ENCODE data around the gene EME2. TPM values are rescaled to one million over a fixed set of nuclear protein-coding genes. Genes with fewer than 3 reads are reported as not detected.

EME2 gene
- total RNA-seq, 1 donor from 2014 or later, result 41.5 TPM

DNA sequence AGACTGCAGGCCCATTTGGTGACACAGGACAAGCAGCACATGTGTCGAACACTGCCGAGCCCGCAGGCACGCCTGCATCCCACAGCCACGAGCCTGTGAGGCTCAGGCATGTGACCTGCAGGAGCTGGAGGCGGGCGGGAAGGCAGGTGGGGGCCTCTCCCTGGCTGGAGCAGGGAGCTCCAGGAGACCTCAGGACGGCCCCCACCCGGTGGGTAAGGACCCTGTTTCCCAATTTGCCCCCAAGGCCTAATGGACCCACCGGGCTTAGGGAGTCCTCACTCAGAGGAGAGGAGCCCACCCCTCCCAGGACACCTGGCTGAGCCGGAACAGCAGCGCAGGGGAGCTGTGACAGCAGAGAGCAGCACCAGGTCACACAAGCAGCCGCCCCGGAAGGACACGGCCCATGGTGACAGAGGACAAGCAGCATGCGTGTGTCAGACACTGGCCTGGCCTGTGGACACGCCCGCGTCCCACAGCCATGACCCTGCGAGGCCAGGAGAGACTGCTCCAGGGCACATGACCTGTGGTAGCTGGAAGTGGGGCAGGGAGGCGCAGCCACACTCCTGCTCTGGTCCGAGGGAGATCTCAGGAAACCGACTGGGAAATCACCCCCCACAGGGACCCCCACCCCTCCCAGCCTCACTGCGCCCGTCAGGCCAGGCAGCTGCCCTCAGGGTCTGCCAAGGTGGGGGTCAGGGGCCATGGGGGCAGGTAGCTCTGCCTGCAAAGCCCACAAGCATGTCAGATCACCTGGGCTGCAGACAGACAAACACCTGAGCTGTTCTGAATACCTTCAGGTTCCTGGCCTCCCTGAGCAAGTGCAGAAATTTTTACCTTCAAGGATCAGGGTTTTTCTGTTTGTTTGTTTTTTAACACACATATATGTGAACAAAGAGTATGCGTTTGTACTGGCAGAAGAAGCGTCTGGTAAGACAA lies 7.4 kb downstream of the EME2 start:
- no peaks in the 10 kb centered on the region for H3K9me3 Mint-ChIP-seq

DNA sequence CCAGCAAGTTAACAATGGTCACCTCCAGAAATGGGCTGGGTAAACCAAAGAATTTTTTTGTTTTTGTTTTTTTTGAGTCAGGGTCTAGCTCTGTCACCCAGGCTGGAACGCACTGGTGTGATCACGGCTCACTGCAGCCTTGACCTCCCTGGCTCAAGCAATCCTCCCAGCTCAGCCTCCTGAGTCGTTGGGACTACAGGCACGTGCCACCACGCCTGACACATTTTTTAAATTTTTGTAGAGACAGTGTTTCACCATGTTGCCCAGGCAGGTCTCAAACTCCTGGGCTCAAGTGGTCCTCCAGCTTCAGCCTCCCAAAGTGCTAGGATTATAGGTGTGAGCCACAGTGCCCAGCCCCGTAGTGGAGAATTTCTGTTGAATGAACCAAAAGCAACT lies 8.1 kb downstream of the EME2 start:
- TF ChIP-seq, protein P1, sequence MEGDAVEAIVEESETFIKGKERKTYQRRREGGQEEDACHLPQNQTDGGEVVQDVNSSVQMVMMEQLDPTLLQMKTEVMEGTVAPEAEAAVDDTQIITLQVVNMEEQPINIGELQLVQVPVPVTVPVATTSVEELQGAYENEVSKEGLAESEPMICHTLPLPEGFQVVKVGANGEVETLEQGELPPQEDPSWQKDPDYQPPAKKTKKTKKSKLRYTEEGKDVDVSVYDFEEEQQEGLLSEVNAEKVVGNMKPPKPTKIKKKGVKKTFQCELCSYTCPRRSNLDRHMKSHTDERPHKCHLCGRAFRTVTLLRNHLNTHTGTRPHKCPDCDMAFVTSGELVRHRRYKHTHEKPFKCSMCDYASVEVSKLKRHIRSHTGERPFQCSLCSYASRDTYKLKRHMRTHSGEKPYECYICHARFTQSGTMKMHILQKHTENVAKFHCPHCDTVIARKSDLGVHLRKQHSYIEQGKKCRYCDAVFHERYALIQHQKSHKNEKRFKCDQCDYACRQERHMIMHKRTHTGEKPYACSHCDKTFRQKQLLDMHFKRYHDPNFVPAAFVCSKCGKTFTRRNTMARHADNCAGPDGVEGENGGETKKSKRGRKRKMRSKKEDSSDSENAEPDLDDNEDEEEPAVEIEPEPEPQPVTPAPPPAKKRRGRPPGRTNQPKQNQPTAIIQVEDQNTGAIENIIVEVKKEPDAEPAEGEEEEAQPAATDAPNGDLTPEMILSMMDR (IDR thresholded peaks at IDR 0.05; ENCODE audit: unreplicated experiment), result no peak

More for the DNA sequence above, 7.4 kb downstream of the EME2 start:
- TF ChIP-seq, protein P1 (IDR thresholded peaks at IDR 0.05; ENCODE audit: unreplicated experiment), result no peak
- no peak for DNase-seq (ENCODE audit: low spot score in 2 of 2, unreplicated experiment in 2 of 2)
- Mint-ChIP-seq H3K4me1 (peaks cover 17% of the 10 kb centered on the region), H3K27me3 (ENCODE audit: low read depth) (no peaks in the 10 kb centered on the region), H3K27ac (peak overlapping the region; percentile 47), H3K36me3 (no peaks in the 10 kb centered on the region), H3K4me3 (peak overlapping the region; percentile 83)

DNA sequence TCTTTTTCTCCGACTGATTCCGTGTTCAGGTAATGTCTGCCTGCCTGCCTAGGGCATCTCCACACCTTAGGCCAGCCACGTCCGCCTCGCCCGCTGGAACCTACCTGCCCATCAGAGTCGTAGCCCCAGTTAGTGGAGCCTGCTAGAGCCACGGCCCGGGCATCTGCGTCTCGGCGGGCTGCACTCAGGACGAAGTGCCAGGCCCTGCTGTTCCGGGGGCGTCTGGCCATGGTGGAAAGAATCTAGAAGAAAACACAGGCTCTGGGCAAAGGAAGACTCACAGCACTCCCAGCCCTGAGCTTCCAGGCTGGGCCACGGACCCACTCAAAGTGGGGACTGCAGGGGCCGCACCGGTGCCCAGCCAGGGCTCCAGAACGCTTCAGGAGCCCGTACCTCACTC lies 8.6 kb downstream of the EME2 start:
- Mint-ChIP-seq H3K27me3 (ENCODE audit: low read depth) (no peaks in the 10 kb centered on the region), H3K4me3 (peak overlapping the region; percentile 83), H3K36me3 (no peaks in the 10 kb centered on the region), H3K9me3 (no peaks in the 10 kb centered on the region), H3K4me1 (peaks cover 18% of the 10 kb centered on the region), H3K27ac (peak overlapping the region; percentile 91)
- TF ChIP-seq, protein P1 (IDR thresholded peaks at IDR 0.05; ENCODE audit: unreplicated experiment), result no peak
- DNase-seq (ENCODE audit: low spot score in 2 of 2, unreplicated experiment in 2 of 2), result no peak

More for the DNA sequence above, 8.1 kb downstream of the EME2 start:
- DNase-seq (ENCODE audit: low spot score in 2 of 2, unreplicated experiment in 2 of 2), result no peak
- no peaks in the 10 kb centered on the region for H3K27me3 Mint-ChIP-seq (ENCODE audit: low read depth)
- H3K4me1 Mint-ChIP-seq, result peaks cover 18% of the 10 kb centered on the region
- H3K36me3 Mint-ChIP-seq, result no peaks in the 10 kb centered on the region
- no peaks in the 10 kb centered on the region for H3K9me3 Mint-ChIP-seq
- H3K4me3 Mint-ChIP-seq, result peak overlapping the region; percentile 83
- H3K27ac Mint-ChIP-seq, result no peak overlapping the region

DNA sequence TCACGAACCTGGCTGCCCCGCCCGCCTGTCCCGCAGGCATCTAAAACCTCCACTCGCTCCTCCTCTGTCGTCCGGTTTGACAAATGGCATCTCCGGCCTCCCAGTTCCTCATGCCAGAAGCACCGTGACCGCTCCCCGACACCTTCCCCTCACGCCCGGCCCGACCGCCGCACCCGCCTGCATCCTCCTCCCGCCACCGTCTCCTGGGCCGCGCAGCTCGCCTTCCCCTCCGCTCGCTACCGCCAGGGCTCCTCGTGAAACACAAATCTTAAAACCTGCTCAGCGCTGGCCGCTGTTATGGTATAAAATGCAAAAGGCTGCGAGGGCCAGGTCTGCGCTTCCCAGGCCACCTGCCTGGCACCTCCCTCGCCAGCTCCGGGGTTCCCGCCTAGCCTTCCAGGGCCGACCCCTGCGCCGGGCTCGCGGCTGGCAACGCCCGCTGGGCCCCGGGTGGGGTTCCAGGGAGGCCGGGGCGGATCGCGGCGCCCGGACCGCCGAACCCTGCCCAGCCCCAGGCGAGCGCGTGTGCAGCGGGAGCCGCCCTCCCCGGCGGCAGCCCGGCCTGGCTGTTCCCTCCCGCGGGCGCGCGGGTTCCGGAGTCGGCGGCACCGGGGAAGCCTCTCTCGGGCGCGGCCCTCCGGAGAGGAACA lies 9.3 kb downstream of the EME2 start:
- no peak for DNase-seq (ENCODE audit: low spot score in 2 of 2, unreplicated experiment in 2 of 2)
- H3K4me1 Mint-ChIP-seq, result peaks cover 18% of the 10 kb centered on the region
- no peaks in the 10 kb centered on the region for H3K9me3 Mint-ChIP-seq
- H3K27ac Mint-ChIP-seq, result peak overlapping the region; percentile 91
- TF ChIP-seq, protein P1 (IDR thresholded peaks at IDR 0.05; ENCODE audit: unreplicated experiment), result no peak
- no peaks in the 10 kb centered on the region for H3K36me3 Mint-ChIP-seq
- H3K4me3 Mint-ChIP-seq, result peak overlapping the region; percentile 83
- no peaks in the 10 kb centered on the region for H3K27me3 Mint-ChIP-seq (ENCODE audit: low read depth)

DNA sequence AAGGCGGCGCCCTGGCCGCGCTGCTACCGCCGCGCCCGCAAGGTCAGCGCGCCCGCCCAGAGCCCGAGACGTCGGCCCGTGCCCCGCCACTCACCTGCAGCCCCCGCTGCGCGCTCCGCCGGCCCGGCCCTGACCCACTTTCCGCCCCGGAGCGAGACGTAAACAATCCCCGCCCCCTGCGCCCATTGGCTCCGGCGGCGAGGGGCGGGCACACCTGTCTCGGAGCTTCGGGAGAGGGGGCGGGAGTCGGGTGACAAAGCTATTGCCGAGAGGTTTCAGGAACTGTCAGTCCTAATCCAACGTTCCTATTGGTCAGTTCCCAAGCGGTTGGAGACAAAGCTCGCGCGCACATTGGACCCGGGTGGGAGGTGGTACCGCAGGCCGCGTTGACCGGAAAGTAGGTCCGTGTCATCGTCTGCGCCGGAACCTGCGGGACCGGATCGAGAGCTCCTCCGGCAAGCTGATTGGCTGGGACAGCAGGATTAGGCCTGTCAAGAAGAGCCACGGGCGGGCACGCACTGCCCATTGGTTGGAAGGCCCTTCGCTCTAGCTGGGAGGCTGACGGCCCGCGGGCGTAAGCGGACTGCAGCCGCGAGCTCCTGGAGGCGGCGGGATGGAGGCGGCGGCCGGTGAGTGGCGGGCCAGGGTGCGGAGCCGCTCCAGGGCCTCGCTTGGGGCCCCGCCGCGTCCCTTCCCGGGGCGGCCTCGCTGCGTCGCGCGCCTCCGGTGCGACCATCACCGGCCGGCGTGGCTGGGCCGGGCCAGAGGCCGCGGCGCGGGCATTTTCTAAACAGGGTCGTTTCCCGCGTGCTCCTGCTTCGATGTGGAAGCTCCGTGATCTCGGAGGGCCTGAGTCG lies 10.0 kb downstream of the EME2 start, which contains the start of the genes NUBP2 and SPSB3:
NUBP2 (plus strand) TSS at position 553 of the 857 bp plus-strand sequence; CDS start at position 614, 61 bp downstream.
SPSB3 (minus strand) TSS at position 164 of the 857 bp plus-strand sequence. CDS start 1,088 bp downstream, outside the sequence.
- Mint-ChIP-seq H3K4me1 (peaks cover 18% of the 10 kb centered on the region), H3K27me3 (ENCODE audit: low read depth) (no peaks in the 10 kb centered on the region)
- peak; percentile 97 to 100 for DNase-seq (ENCODE audit: low spot score in 2 of 2, unreplicated experiment in 2 of 2)

More for the DNA sequence above, 10.0 kb downstream of the EME2 start, which contains the start of the genes NUBP2 and SPSB3:
- Mint-ChIP-seq H3K36me3 (no peaks in the 10 kb centered on the region), H3K27ac (peak within 1 kb of the TSS; percentile 94), H3K9me3 (no peaks in the 10 kb centered on the region), H3K4me3 (peak within 1 kb of the TSS; percentile 92)
- TF ChIP-seq, protein P1 (IDR thresholded peaks at IDR 0.05; ENCODE audit: unreplicated experiment), result no peak

All from mesothelial cell of epicardium (in vitro differentiated cells).